ENCODE results near the gene AKT2. TPM values are rescaled to one million over a fixed set of nuclear protein-coding genes. Genes with fewer than 3 reads are reported as not detected.
A peak's percentile ranks its signal among the peaks of the same experiment; 100 is the strongest.

AKT2 gene
- total RNA-seq, 1 donor from 2014 or later: 197 TPM

DNA sequence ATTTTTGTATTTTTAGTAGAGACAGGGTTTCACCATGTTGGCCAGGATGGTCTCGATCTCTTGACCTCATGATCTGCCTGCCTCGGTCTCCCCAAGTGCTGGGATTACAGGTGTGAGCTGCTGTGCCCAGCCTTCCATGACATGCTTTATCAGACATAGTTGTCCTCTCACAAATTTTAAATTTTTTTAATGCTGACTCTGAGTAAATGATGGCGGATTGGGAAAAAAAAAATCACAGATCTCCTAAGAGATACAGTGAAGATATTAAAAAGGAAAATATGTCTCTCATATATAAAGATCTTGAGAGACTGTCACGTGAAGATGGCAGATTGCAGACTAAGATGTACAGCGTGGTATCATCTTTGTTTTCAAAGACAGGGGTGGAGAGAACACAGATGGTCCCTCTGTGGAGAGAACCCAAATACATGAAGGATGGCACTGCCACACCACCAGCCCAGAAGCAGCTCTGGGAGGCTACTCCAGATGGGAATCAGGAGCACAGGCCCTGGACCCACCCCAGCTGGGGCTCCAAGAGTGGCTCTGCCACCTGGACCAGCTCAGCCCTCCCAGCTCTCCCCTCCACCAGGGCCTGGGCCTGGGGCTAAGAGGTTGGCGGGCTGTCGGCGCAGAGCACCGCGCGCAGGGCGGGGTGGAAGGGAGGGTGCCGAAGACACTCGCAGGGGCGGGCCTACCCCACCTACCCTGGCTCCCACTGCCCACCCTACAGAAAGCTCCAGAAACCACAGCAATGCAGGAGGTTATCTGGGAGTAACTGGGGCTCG lies 38.7 kb downstream of the AKT2 start:
- no peak for DNase-seq
- H3K36me3 Mint-ChIP-seq (ENCODE audit: unreplicated experiment): no peaks in the 10 kb centered on the region
- peaks cover 3% of the 10 kb centered on the region for H3K4me1 Mint-ChIP-seq (ENCODE audit: low read depth, unreplicated experiment)
- H3K27ac Mint-ChIP-seq (ENCODE audit: unreplicated experiment): peak overlapping the region; percentile 4
- TF ChIP-seq, protein P1, sequence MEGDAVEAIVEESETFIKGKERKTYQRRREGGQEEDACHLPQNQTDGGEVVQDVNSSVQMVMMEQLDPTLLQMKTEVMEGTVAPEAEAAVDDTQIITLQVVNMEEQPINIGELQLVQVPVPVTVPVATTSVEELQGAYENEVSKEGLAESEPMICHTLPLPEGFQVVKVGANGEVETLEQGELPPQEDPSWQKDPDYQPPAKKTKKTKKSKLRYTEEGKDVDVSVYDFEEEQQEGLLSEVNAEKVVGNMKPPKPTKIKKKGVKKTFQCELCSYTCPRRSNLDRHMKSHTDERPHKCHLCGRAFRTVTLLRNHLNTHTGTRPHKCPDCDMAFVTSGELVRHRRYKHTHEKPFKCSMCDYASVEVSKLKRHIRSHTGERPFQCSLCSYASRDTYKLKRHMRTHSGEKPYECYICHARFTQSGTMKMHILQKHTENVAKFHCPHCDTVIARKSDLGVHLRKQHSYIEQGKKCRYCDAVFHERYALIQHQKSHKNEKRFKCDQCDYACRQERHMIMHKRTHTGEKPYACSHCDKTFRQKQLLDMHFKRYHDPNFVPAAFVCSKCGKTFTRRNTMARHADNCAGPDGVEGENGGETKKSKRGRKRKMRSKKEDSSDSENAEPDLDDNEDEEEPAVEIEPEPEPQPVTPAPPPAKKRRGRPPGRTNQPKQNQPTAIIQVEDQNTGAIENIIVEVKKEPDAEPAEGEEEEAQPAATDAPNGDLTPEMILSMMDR (IDR thresholded peaks at IDR 0.05; ENCODE audit: partially characterized antibody, unreplicated experiment): no peak
- H3K9me3 Mint-ChIP-seq (ENCODE audit: unreplicated experiment): peaks cover 7% of the 10 kb centered on the region
- H3K4me3 Mint-ChIP-seq (ENCODE audit: unreplicated experiment): no peak overlapping the region
- H3K27me3 Mint-ChIP-seq (ENCODE audit: unreplicated experiment): peaks cover 4% of the 10 kb centered on the region

DNA sequence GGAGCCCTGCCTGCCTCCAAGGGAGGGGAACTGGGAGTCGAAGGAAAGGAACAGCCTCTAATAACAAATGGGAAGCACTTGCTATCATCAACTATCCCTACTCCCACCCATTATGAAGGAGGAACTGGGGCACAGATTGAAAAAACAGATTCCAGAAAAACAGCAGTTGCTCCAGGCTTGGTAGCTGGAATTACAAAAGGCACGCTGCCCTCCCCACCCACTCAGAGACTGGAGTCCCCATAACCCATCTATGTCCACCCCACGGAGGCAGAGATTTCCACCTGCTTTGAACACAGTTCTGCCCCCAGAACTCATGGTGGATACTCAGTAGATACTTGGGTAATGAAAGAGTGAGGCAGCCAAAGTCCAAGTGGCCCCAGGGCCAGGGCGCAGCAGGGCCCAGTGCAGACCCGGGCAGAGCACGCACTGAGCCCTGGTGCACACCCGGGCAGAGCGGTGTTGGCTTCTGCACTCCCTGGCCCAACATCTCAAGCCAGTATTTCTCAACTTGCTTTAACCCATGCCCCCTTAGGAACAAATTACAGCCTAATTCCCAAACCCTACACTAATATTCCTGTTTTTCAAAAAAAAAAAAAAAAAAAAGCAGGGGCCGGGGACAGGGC lies 39.5 kb downstream of the AKT2 start:
- Mint-ChIP-seq H3K9me3 (ENCODE audit: unreplicated experiment) (peaks cover 9% of the 10 kb centered on the region), H3K4me3 (ENCODE audit: unreplicated experiment) (no peak overlapping the region), H3K27me3 (ENCODE audit: unreplicated experiment) (peaks cover 4% of the 10 kb centered on the region), H3K27ac (ENCODE audit: unreplicated experiment) (no peak overlapping the region), H3K36me3 (ENCODE audit: unreplicated experiment) (no peaks in the 10 kb centered on the region), H3K4me1 (ENCODE audit: low read depth, unreplicated experiment) (peaks cover 3% of the 10 kb centered on the region)
- no peak for DNase-seq
- TF ChIP-seq, protein P1 (IDR thresholded peaks at IDR 0.05; ENCODE audit: partially characterized antibody, unreplicated experiment): no peak

DNA sequence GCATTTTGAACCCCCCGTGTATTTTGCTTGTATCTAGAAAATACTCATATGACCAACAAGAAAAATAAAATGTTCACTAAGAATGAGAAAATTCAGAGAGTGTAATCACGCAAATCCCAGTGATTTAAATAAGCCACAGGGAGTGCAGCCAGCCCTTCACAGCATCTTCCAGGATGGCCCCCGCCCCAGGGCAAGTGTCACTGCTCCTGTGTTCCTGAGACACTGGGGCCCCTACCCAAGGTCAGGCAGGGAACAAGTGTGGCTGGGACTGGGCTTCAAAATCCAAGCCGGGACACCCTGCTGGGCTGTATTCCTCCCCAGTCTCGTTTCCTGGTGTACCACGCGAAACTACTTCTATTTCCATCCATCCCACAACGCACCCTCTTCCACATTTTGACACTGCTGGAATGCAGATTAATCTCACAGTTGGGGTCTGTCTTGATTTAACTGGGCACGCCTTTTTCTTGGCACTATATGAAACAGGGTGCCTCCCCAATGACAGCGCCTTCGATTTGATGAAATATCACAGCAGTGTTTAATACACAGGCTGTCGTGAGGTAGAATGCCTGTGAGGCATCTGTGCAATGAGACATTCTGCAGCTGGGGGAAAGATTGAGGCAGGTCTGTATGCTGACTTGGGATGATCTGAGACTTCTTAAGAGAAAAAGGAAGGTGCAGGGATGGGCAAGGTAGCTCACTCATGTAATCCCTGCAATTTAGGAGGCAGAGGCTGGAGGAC lies 40.4 kb downstream of the AKT2 start:
- peaks cover 3% of the 10 kb centered on the region for H3K27me3 Mint-ChIP-seq (ENCODE audit: unreplicated experiment)
- no peak for DNase-seq

DNA sequence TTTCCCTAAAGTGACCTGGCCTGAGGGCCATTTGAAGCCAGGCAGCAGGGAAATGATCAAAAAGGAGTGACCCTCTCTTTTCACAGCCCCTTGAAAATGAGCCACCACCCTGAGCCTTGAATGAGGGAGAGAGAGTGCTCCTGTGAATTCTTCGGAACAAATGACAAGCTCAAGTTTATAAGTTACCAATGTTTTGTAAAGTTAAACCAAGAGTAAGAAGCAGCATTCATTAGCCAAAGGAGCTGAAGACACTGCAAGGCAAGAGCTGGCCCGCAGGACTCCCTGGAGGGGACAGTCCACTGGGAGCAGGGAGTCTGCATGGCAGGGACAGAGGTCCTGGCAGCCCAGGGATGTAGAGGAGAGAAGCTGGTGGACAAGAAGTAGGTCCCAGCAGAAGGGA lies 42.0 kb downstream of the AKT2 start:
- TF ChIP-seq, protein P1 (IDR thresholded peaks at IDR 0.05; ENCODE audit: partially characterized antibody, unreplicated experiment): no peak
- Mint-ChIP-seq H3K27me3 (ENCODE audit: unreplicated experiment) (peaks cover 3% of the 10 kb centered on the region), H3K4me3 (ENCODE audit: unreplicated experiment) (no peak overlapping the region), H3K27ac (ENCODE audit: unreplicated experiment) (no peak overlapping the region), H3K4me1 (ENCODE audit: low read depth, unreplicated experiment) (peaks cover 3% of the 10 kb centered on the region), H3K36me3 (ENCODE audit: unreplicated experiment) (no peaks in the 10 kb centered on the region), H3K9me3 (ENCODE audit: unreplicated experiment) (peaks cover 5% of the 10 kb centered on the region)
- DNase-seq: no peak

More for the DNA sequence above, 40.4 kb downstream of the AKT2 start:
- Mint-ChIP-seq H3K9me3 (ENCODE audit: unreplicated experiment) (peaks cover 7% of the 10 kb centered on the region), H3K4me1 (ENCODE audit: low read depth, unreplicated experiment) (peaks cover 3% of the 10 kb centered on the region), H3K36me3 (ENCODE audit: unreplicated experiment) (no peaks in the 10 kb centered on the region), H3K27ac (ENCODE audit: unreplicated experiment) (no peak overlapping the region), H3K4me3 (ENCODE audit: unreplicated experiment) (no peak overlapping the region)
- TF ChIP-seq, protein P1 (IDR thresholded peaks at IDR 0.05; ENCODE audit: partially characterized antibody, unreplicated experiment): no peak

Data from glutamatergic neuron (in vitro differentiated cells).